22Rv1 (cell line): Measurements from ENCODE around the gene CABLES1.

ENCODE experiments used
- ZFX ChIP-seq: fragments of 450-650 bp; IDR thresholded peaks from 2 replicates; pipeline ENCODE4 v1.6.1; 2017; ENCODE audit warnings: antibody characterized with exemption, borderline replicate concordance
- TF ChIP-seq, protein P1 (sequence below): fragments of 450-650 bp; IDR thresholded peaks from 2 replicates; pipeline ENCODE4 v1.5.1; 2017; ENCODE audit warnings: mild to moderate bottlenecking

DNA sequence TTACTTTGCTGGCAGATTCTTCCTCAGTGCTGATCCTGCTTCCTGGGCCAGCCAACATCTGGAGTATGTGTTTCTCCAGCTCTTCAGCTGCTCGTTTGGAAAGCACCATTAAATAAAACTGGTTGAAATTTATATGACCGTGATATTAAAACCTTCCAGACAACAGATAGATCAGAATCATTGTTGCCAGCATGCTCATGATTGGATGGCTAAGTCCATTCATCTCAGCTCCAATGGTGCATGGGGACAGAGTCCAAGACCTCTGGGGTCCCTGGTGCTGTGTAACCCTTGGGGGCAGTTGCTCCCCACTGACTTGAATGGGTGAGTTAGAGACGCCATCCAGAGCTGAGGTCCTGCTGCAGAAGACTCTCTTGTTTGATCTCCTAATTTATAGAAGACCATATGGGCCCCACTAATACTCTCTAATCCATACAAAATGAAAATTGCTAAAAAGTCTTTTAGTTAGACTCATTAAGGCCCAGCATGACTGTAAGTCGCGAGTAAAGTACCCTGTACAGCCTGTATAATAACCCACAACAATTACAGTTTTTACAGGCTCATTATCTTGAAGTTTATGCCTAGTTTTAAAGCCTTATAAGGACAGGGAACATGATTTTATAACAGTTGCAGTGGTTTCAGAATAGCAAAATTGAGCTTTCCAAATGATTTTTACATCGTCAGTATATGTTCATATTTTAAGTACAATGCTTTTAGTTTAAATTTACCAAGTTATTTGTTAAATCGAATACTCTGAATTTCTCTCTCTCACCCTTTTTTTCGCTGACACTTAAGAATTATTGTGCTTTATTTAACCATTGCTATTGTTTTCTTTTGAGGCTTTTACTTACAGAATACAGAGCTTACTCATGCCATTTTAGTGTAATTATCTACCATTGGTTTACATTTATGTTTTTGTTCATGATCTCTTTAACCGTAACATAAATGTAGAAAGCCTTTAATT is 60.0 kb downstream of the CABLES1 start:
- TF ChIP-seq, protein P1, sequence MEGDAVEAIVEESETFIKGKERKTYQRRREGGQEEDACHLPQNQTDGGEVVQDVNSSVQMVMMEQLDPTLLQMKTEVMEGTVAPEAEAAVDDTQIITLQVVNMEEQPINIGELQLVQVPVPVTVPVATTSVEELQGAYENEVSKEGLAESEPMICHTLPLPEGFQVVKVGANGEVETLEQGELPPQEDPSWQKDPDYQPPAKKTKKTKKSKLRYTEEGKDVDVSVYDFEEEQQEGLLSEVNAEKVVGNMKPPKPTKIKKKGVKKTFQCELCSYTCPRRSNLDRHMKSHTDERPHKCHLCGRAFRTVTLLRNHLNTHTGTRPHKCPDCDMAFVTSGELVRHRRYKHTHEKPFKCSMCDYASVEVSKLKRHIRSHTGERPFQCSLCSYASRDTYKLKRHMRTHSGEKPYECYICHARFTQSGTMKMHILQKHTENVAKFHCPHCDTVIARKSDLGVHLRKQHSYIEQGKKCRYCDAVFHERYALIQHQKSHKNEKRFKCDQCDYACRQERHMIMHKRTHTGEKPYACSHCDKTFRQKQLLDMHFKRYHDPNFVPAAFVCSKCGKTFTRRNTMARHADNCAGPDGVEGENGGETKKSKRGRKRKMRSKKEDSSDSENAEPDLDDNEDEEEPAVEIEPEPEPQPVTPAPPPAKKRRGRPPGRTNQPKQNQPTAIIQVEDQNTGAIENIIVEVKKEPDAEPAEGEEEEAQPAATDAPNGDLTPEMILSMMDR: no peak
- TF ChIP-seq ZFX: no peak
